ENCODE results near the gene CTSF.
"Not testable (repeated sequence)": the region's sequence is repeated elsewhere in the genome, so short reads cannot be mapped to it uniquely, and the experiment has no call there.

Gene CTSF

GRCh38 chr11:66568124-66568916 is at the start of gene CTSF:
TSS of gene CTSF (minus strand) at chr11:66568606. CDS start at chr11:66568486, 120 bp downstream.
- peak; percentile 44 for DNase-seq (ENCODE audit: low read depth)

GRCh38 chr11:66617155-66617834 is 48.9 kb upstream of the CTSF start:
- DNase-seq (ENCODE audit: low read depth) = no peak

GRCh38 chr11:66616379-66617154 is 48.2 kb upstream of the CTSF start, which contains the start of gene RBM14:
TSS of gene RBM14 (plus strand) at chr11:66616630. CDS start at chr11:66616721, 91 bp downstream.
- peak; percentile 98 for DNase-seq (ENCODE audit: low read depth)

DNA sequence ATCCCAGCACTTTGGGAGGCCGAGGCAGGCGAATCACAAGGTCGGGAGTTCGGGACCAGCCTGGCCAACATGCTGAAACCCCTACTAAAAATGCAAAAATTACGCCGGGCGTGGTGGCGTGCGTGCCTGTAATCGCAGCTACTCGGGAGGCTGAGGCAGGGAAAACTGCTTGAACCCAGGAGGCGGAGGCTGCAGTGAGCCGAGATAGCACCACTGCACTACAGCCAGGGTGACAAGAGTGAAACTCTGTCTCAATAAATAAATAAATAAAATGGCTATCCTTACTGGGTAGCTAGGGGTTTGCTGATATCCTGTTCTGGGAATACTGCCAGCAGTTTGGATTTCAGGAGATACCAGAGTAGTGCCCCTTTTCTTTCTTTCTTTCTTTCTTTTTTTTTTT is 45.7 kb upstream of the CTSF start:
- DNase-seq (ENCODE audit: low read depth) = no peak

DNA sequence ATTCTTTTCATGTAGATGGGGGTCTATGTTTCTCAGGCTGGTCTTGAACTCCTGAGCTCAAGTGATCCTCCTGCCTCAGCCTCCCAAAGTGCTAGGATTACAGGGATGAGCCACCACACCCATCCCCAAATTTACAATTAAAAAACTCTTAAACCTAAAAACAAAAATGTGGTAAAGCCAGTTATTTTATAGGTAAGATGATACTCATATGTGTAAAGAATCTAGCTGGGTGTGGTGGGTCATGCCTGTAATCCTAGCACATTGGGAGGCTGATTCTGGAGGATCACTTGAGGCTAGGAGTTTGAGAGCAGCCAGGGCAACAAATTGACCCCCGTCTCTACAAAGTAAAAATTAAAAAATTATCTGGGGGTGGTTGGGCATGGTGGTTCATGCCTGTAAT is 44.1 kb upstream of the CTSF start:
- no peak for DNase-seq (ENCODE audit: low read depth)

GRCh38 chr11:66609721-66610617 is 41.6 kb upstream of the CTSF start:
- no peak for DNase-seq (ENCODE audit: low read depth)

DNA sequence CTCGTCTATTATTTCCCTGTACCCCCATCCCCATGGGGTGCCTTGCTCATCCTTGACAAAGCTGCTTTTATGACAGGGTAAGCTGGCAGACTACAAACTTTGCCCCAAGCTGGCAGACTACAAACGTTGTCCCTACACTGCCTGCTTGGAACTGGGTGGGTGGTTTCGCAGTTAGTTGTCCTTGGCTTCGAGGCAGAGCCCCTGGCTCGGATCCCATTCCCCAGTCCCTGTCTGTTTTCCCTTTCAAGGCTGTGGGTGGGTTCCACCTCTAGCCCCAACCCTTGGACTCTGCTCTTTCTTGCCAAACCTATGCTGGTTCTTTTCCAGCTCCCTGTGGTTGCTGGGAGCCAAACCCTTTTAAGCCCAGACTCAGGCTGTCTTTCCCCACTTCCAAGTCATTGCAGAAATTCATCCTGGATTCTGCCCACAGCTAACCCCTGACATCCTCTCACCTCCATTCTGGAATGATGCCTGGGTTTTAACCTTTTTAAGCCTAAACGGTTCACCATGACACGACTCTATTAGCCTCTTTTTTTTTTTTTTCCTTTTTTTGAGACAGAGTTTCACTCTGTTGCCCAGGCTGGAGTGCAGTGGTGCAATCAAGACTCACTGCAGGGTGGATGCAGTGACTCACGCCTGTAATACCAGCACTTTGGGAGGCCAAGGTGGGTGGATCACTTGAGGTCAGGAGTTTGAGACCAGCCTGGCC is 38.9 kb upstream of the CTSF start:
- DNase-seq (ENCODE audit: low read depth) = no peak

DNA sequence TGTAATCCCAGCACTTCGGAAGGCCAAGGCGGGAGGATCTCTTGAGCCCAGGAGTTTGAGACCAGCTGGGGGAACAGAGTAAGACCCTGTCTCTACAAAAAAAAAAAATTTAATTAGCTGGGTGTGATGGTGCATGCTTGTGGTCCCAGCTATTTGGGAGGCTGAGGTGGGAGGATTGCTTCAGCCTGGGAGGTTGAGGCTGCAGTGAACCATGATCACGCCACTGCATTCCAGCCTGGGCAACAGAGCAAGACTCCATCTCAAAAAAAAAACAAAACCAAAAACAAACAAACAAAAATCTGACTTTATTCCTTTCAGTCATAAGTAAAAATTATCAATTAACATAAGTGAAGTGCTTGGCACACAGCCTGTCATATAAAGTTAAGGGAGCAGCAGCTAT is 38.2 kb upstream of the CTSF start:
- DNase-seq (ENCODE audit: low read depth) = not testable (repeated sequence)

DNA sequence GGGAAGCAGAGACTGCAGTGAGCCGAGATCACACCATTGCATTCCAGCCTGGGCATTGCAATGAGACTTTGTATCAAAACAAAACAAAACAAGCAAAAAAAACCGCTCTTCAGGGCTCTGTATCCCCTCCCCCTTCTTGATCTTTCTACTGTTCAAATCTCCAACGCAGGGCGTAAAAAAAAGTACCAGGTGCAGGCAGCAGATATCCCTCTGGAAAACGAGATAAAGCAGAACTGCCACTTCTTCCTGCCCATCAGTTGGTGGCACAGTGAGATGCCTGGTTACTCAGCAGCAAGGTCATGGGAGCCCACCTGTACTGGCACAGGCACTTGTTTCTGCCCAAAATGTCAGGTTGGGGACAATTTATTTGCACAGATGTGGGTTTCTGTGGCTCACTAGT is 35.7 kb upstream of the CTSF start:
- DNase-seq (ENCODE audit: low read depth) = no peak

- no peak for DNase-seq (ENCODE audit: low read depth)
Measured at GRCh38 chr11:66603072-66603471, 34.7 kb upstream of the CTSF start.

DNA sequence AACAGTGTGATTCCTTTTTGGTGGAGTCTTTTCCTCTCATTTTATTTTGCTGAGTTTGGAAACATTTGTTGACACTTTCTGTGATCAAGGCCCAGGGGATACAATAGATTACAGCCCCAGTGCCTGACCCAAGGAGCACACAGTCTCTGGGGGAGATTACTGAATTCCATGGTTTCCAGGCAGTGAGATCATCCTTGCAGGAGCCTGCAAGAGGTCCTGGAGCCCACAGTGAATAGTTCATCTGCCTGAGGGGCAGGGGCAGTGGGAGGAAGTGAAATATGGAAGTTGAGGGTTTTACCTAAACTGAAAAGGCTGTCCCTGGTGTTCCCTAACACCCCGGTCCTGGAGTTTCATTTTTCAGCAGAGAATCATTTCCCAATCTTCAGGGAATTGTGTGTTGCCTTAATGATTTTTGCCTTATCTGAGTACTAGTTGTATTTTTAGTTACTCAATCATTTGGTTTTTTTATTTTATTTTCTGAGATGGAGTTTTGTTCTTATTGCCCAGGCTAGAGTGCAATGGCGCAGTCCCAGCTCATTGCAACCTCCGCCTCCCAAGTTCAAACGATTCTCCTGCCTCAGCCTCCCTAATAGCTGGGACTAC is 32.3 kb upstream of the CTSF start:
- DNase-seq (ENCODE audit: low read depth) = no peak

DNA sequence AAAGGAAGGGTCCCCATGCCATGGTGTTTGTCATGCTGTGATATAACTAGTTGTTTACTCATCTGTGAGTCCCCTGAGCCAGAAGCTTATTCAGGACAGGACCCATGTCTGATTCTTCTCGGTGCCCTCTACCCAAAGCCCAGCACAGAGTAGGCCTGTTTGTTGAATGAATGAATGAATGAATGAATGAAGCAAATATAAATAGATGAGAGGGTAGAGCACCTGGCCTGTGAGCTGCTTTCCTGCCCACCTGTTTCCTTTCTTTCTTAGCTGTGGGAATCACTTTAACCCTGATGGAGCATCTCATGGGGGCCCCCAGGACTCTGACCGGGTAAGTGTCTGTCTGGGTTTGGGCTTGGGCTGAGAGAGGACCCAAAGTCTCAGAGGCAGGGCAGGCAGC is 31.8 kb upstream of the CTSF start:
- no peak for DNase-seq (ENCODE audit: low read depth)

DNA sequence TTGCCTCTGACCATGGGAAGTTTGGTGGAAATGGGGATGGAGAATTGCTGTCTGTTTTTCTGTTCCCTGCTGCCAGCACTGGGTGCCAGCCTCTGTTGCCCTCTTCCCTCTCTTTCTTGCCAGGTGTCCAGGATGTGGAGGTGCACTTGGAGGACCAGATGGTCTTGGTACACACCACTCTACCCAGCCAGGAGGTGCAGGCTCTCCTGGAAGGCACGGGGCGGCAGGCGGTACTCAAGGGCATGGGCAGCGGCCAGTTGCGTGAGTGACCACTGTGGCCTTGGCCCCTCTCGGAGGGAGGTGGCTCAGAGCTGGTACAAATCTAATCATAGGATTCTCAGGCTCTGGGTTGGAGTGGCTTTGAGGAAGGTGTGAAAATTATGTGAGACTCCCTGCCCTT is 30.6 kb upstream of the CTSF start:
- DNase-seq (ENCODE audit: low read depth) = no peak

GRCh38 chr11:66595245-66595904 is 27.0 kb upstream of the CTSF start:
- no peak for DNase-seq (ENCODE audit: low read depth)

- no peak for DNase-seq (ENCODE audit: low read depth)
Measured at GRCh38 chr11:66593650-66594049, 25.2 kb upstream of the CTSF start.

GRCh38 chr11:66593303-66593635 is 24.9 kb upstream of the CTSF start:
- no peak for DNase-seq (ENCODE audit: low read depth)

DNA sequence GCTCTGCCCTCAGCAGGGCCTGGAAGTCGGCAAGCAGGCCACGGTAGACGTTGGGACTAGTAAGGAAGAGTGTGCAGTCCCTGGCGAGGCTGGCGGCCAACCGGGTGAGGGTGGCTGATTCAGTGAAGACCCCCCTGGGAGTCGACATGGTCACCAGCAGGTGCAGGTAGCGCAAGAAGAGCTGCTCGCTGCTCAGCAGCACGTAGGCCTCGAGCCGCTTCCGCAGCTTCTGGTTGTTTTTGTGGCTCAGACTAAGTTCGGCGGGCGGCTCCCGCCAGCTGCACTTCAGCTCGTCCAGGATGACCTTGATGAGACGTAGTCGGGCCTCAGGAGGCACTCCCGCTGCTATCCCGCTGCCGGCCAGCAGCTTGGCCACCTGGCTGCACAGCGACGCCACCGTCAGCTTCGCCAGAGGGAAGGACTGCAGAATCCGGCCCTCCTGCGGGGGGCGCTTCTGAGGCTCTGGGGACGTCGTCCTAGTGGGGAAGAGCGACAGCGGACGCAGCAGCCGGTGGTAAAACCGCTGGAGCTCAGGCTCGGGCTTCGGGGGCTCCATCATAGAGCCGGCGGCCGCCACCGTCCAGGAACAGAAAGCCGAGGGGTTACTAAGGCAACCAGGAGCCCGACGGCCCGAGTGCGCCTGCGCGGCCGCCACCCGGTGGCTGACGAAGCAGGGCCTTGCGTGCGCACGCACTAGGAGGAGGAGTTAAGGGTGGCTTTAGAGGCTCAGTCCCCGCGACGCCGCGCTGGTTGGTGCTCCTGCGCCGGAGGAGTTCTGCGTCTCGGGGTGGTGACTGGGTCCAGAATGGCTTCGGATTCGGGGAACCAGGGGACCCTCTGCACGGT is 24.3 kb upstream of the CTSF start, which contains the start of the genes CCDC87 and CCS:
Gene CCDC87, minus strand, starts transcription at position 607 of the 846 bp plus-strand sequence. Its CDS starts 48 bp downstream, at position 559.
Gene CCS, plus strand, starts transcription at position 729 of the 846 bp plus-strand sequence. Its CDS starts 77 bp downstream, at position 806.
- DNase-seq (ENCODE audit: low read depth) = peak; percentile 97

DNA sequence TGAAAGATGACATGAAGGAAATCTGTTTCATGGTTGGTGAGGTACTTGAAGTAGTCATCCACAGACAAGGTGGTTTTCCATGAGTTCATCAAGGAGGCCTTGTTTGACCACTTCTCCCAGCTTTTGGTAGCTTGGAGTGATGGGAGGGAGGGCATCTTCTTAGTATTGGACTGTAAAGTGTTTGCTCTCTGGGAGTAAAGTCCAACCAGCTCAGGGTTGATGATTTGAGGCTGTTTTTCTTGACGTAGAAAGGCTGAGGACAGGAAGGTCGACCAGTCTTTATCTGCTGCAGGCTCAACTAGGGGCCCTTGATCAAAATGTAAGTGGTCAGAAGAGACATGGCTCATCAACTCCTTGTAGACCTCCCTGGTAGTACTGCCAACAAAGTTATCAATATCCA is 22.8 kb upstream of the CTSF start:
- DNase-seq (ENCODE audit: low read depth) = no peak
